ENCODE results near the gene IRF2BP1. TPM values are rescaled to one million over a fixed set of nuclear protein-coding genes. Genes with fewer than 3 reads are reported as not detected.

IRF2BP1 gene
- total RNA-seq, 1 donor from 2014 or later: 17.5 TPM

DNA sequence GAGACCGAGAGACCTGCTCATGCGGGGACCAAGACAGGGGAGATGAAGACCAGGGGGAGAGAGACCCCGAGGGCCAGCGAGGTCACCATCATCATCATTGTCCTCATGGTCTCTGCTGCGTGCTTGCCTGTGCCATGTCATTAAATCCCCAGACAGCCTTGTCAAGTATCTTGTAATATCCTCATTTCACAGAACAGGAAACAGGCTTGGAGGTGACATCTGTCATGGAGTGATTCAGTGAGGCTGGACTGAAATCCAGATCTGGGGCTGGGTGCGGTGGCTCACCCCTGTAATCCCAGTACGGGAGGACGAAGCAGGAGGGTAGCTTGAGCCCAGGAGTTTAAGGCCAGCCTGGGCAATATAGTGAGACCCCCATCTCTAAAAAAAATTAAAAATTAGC lies 34.5 kb upstream of the IRF2BP1 start:
- Mint-ChIP-seq H3K36me3 (ENCODE audit: low read depth) (no peaks in the 10 kb centered on the region), H3K4me3 (no peak overlapping the region), H3K27ac (no peak overlapping the region), H3K4me1 (no peaks in the 10 kb centered on the region), H3K9me3 (no peaks in the 10 kb centered on the region), H3K27me3 (peaks cover 15% of the 10 kb centered on the region)
- no peak for ATAC-seq (ENCODE audit: low read depth)
- TF ChIP-seq CTCF (IDR thresholded peaks at IDR 0.05): no peak
- ChIA-PET CTCF (no interaction called here), POLR2A (no interaction called here)
- intact Hi-C loops (cut with micrococcal nuclease): no loop called here
- no peak for DNase-seq

GRCh38 chr19:45919678-45920077 lies 33.7 kb upstream of the IRF2BP1 start:
- Mint-ChIP-seq H3K4me3 (no peak overlapping the region), H3K4me1 (no peaks in the 10 kb centered on the region), H3K27ac (no peak overlapping the region), H3K9me3 (no peaks in the 10 kb centered on the region), H3K27me3 (peaks cover 16% of the 10 kb centered on the region), H3K36me3 (ENCODE audit: low read depth) (no peaks in the 10 kb centered on the region)
- DNase-seq (no peak), ATAC-seq (ENCODE audit: low read depth) (no peak)
- no peak for TF ChIP-seq CTCF (IDR thresholded peaks at IDR 0.05)
- POLR2A ChIA-PET: no interaction called here
- CTCF ChIA-PET: no interaction called here
- intact Hi-C loops (cut with micrococcal nuclease): no loop called here

GRCh38 chr19:45918721-45919120 lies 32.8 kb upstream of the IRF2BP1 start:
- intact Hi-C loops (cut with micrococcal nuclease): no loop called here
- H3K36me3 Mint-ChIP-seq (ENCODE audit: low read depth): no peaks in the 10 kb centered on the region
- TF ChIP-seq CTCF (IDR thresholded peaks at IDR 0.05): no peak
- no peak for ATAC-seq (ENCODE audit: low read depth)
- DNase-seq: no peak
- CTCF ChIA-PET: no interaction called here
- POLR2A ChIA-PET: no interaction called here
- no peaks in the 10 kb centered on the region for H3K4me1 Mint-ChIP-seq
- H3K4me3 Mint-ChIP-seq: no peak overlapping the region
- peaks cover 17% of the 10 kb centered on the region for H3K27me3 Mint-ChIP-seq
- no peak overlapping the region for H3K27ac Mint-ChIP-seq
- no peaks in the 10 kb centered on the region for H3K9me3 Mint-ChIP-seq

- H3K27ac Mint-ChIP-seq: no peak overlapping the region
- no peaks in the 10 kb centered on the region for H3K36me3 Mint-ChIP-seq (ENCODE audit: low read depth)
- ATAC-seq (ENCODE audit: low read depth): no peak
- TF ChIP-seq CTCF (IDR thresholded peaks at IDR 0.05): no peak
- H3K27me3 Mint-ChIP-seq: peaks cover 25% of the 10 kb centered on the region
- DNase-seq: no peak
- no peak overlapping the region for H3K4me3 Mint-ChIP-seq
- ChIA-PET POLR2A (no interaction called here), CTCF (no interaction called here)
- H3K4me1 Mint-ChIP-seq: no peaks in the 10 kb centered on the region
- intact Hi-C loops (cut with micrococcal nuclease): no loop called here
- no peaks in the 10 kb centered on the region for H3K9me3 Mint-ChIP-seq
Measured at GRCh38 chr19:45917421-45918091, 31.6 kb upstream of the IRF2BP1 start.

DNA sequence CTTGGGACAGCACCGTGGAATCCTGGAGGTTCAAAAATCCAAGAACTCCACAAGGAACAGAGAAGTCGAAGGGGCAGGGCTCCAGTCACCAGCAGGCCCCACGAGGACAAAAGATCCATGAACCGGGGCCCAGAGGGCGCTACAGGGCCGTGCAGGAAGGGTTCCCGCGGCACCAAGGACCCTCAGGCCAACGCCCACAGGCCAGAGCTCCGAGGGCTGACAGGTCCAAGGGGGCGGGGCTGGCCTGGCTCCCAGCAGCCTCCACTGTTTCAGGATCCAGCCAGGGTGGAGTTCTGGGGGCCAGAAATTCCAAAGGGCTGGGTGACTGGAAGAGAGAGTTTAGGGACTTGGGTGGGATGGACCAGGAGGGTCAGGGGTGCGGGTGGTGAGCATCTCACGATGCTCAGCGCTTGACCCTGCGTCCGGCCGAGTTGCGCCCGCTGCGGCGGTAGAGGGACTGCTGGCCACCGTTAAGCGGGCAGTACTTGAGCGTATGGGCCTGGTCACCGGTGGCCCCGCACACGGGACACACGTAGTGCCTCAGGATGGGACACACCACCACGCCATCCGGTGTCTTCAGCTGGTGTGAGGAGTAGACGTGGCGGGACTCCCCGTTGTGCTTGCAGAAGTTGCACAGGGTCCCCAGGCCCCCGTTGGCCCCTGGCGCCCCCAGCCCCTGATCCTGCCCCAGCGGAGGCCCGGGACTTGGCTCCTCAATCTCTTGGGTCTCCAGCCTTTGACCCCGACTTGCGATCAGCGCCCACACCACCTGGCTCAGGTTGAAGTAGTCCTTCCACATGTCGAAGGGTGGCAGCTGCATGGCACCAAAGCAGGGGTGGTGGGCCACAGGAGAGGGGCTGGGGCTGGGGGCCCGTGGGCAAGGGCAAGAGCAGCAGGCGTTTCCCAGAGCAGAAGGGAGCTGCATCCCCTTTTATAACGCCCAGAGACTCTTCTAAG lies 28.2 kb upstream of the IRF2BP1 start, which contains the start of gene NANOS2:
Gene NANOS2 (minus strand): TSS at position 905 of the 957 bp plus-strand sequence. CDS start 85 bp downstream, at position 820.
- TF ChIP-seq CTCF (IDR thresholded peaks at IDR 0.05): no peak
- Mint-ChIP-seq H3K27ac (no peak within 1 kb of the TSS), H3K9me3 (no peaks in the 10 kb centered on the region), H3K27me3 (peaks cover 24% of the 10 kb centered on the region), H3K4me3 (no peak within 1 kb of the TSS), H3K4me1 (no peaks in the 10 kb centered on the region), H3K36me3 (ENCODE audit: low read depth) (no peaks in the 10 kb centered on the region)
- POLR2A ChIA-PET: no interaction called here
- CTCF ChIA-PET: no interaction called here
- intact Hi-C loops (cut with micrococcal nuclease): no loop called here
- DNase-seq (no peak), ATAC-seq (ENCODE audit: low read depth) (no peak)
